ENCODE data around the gene MDK. TPM values are rescaled to one million over a fixed set of nuclear protein-coding genes. Genes with fewer than 3 reads are reported as not detected.

The MDK gene
- total RNA-seq, 1 donor from 2014 or later, result 604 TPM

- no peak for TF ChIP-seq CTCF (conservative IDR thresholded peaks at IDR 0.05; ENCODE audit: low read depth, low read length)
- no peak for DNase-seq (ENCODE audit: low read depth)
- H3K4me3 ChIP-seq (ENCODE audit: low read depth, low read length), result no peak overlapping the region
Observed at GRCh38 chr11:46387919-46388618, 6.6 kb downstream of the MDK start.

- no peak for DNase-seq (ENCODE audit: low read depth)
- H3K4me3 ChIP-seq (ENCODE audit: low read depth, low read length), result no peak overlapping the region
- no peak for TF ChIP-seq CTCF (conservative IDR thresholded peaks at IDR 0.05; ENCODE audit: low read depth, low read length)
Observed at GRCh38 chr11:46388619-46389449, 7.4 kb downstream of the MDK start.

GRCh38 chr11:46389450-46390330 lies 8.2 kb downstream of the MDK start:
- DNase-seq (ENCODE audit: low read depth), result no peak
- peak; percentile 65 for TF ChIP-seq CTCF (conservative IDR thresholded peaks at IDR 0.05; ENCODE audit: low read depth, low read length)
- H3K4me3 ChIP-seq (ENCODE audit: low read depth, low read length), result peak overlapping the region; percentile 55

DNA sequence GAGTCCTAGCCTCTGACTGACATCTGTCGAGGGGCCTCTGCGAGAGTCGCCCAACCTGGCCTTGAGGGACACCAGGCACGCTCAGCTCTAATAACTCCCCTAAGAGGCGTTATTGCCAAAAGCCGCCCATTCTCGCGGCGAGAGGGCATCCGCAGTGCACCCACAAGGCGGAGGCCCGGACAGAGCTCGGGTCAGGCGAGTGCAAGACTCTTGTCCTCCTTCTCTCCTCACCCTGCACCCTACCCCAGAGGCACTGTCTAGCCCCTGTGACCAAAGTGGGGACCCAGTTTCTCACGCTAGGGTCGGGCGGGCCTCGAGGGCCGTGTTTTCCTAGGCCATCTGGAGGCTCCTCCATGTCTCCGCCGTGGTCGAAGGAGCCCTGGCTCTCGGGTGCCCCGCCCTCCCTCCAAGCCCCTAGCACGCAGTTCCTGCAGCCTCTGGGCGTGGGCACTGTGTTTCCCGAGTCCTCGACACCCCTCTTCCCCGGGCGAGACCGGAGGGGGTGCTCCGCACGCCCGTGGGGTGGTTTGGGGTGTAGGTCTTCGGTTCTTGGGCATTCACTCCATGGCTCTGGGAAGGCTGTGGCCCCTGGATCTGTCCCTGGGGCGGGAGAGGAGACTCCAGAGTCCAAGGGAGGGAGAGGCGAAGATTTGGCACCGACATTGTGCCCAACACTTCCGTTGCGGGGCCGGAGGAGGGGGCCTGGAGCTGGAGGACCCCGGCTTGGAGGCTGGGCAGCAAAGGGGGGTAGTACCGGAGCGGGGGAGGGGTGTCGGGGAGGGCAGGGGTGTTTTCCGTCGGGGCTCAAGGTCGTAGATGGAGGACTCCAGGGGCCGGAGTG lies 9.1 kb downstream of the MDK start:
- H3K4me3 ChIP-seq (ENCODE audit: low read depth, low read length), result peak overlapping the region; percentile 55
- no peak for DNase-seq (ENCODE audit: low read depth)
- TF ChIP-seq CTCF (conservative IDR thresholded peaks at IDR 0.05; ENCODE audit: low read depth, low read length), result no peak

GRCh38 chr11:46391186-46391577 lies 9.7 kb downstream of the MDK start:
- no peak for TF ChIP-seq CTCF (conservative IDR thresholded peaks at IDR 0.05; ENCODE audit: low read depth, low read length)
- no peak for DNase-seq (ENCODE audit: low read depth)
- H3K4me3 ChIP-seq (ENCODE audit: low read depth, low read length), result peak overlapping the region; percentile 5

All from epithelial cell of proximal tubule (primary cell).